Activated CD8-positive, alpha-beta T cell treated with anti-CD3 and anti-CD28 coated beads, Interleukin-2, amount 10 ng/mL, durations not matched to agents 7 days and 5 days (primary cell): ENCODE data around the gene FAM3C. TPM values are rescaled to one million over a fixed set of nuclear protein-coding genes. Genes with fewer than 3 reads are reported as not detected.

Source experiments
- ATAC-seq: fragments of 150-1000 bp; cut with Tn5 transposase; one replicate; pipeline ENCODE4 v1.10.0; 2021; ENCODE audit warnings: moderate library complexity
- CTCF ChIA-PET: fragments of 350-600 bp; sonication (Branson Sonifier 250); formaldehyde crosslinking; loops from one replicate; lab custom pipeline; 2021; ENCODE audit warnings: antibody characterized with exemption; lab: Charles Lee
- POLR2A ChIA-PET: fragments of 350-600 bp; sonication (Branson Sonifier 250); formaldehyde crosslinking; loops from one replicate; lab custom pipeline; 2021; ENCODE audit warnings: antibody characterized with exemption; lab: Charles Lee
- DNase-seq: peaks from one replicate; pipeline ENCODE4 v3.0.0-alpha.2; 2020
- H3K27ac Mint-ChIP-seq: one replicate; pipeline ENCODE4 v1.8.0; 2021; ENCODE audit warnings: mild to moderate bottlenecking, mixed read lengths
- H3K27me3 Mint-ChIP-seq: one replicate; pipeline ENCODE4 v1.8.0; 2021; ENCODE audit warnings: low read depth, mixed read lengths
- H3K36me3 Mint-ChIP-seq: one replicate; pipeline ENCODE4 v1.8.0; 2021; ENCODE audit warnings: low read depth, mixed read lengths
- H3K4me1 Mint-ChIP-seq: one replicate; pipeline ENCODE4 v1.8.0; 2021; ENCODE audit warnings: low read depth, mixed read lengths
- H3K4me3 Mint-ChIP-seq: one replicate; pipeline ENCODE4 v1.8.0; 2021; ENCODE audit warnings: mild to moderate bottlenecking, mixed read lengths
- H3K9me3 Mint-ChIP-seq: one replicate; pipeline ENCODE4 v1.8.0; 2022; ENCODE audit warnings: mixed read lengths; ENCODE audit not compliant: insufficient read depth
- total RNA-seq, 2 experiments: library from RNA; stranded (reverse); gene quantifications; one replicate each; pipeline ENCODE4 v1.2.3, GENCODE V29; 2021

Gene FAM3C
- total RNA-seq, 2 experiments from 2014 or later = 18.0 to 18.4 TPM

DNA sequence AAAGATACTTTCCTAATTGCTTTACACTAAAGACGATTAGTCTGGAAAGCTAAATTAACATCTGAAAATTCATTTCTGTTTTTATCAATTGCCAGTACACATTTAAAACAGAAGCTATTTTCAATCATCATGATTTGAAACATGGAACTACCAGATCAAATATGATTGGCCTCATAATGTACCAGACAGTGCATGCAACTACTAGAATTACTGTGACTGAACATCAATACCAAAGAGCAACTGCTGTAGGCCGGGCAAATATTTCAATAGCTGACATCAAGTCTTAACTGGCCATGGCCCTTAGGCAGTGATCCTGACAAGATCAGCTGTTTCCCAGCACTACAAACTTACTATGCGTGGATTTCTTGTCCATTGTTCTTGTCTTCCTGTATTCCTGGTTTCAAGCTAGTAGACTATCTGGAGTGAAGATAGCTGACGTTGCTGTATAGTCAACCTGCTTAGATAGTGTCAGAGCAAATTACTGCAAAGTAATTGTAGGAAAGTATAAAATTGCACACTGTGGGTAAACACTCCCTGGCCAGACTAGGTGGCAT lies 89.0 kb downstream of the FAM3C start:
- POLR2A ChIA-PET = no interaction called here
- DNase-seq = no peak
- no peak overlapping the region for H3K27ac Mint-ChIP-seq
- CTCF ChIA-PET = no interaction called here
- no peaks in the 10 kb centered on the region for H3K9me3 Mint-ChIP-seq
- H3K27me3 Mint-ChIP-seq = peaks cover 6% of the 10 kb centered on the region
- H3K4me1 Mint-ChIP-seq = no peaks in the 10 kb centered on the region
- no peaks in the 10 kb centered on the region for H3K36me3 Mint-ChIP-seq
- no peak overlapping the region for H3K4me3 Mint-ChIP-seq
- ATAC-seq = no peak

DNA sequence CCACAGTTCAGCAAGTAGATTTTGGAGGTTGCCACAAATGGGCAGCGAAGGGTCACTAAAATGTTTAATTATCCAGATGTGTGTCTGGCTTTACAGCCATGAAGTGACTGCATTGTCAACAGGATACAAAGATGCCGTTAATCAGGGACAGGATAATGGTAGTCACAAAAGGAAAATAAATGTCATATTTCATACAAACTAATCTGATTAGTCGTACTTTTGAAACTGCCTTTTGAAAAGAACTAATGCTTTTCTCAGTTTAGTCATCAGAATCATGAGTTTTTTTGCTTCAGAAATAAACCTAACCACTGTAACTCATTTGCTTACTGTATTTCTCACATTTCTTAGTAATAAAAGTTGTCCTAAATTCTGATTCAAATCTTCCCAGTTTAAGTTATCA lies 89.5 kb downstream of the FAM3C start:
- CTCF ChIA-PET = no interaction called here
- no peak for ATAC-seq

DNA sequence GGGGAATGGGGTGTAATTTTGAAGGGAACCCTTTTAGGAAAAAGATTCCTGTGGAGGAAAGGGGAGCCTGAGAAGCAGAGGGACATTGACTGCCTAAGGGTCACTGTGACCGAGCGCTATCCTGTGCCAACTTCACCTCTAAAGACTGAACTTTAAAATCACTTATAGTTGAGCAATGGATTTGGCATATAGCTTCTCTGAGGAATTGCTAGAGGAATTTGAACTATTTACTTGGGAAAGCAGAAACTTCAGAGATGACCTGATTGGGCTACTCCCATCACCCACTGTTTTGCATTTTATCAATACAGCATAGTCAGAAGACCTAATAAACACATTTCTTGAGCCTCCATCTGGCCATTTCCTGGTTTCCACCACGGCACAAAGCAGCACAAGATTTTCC lies 91.0 kb downstream of the FAM3C start:
- ATAC-seq (no peak), DNase-seq (no peak)
- Mint-ChIP-seq H3K4me1 (no peaks in the 10 kb centered on the region), H3K4me3 (no peak overlapping the region), H3K27me3 (no peaks in the 10 kb centered on the region), H3K9me3 (no peaks in the 10 kb centered on the region), H3K27ac (no peak overlapping the region), H3K36me3 (no peaks in the 10 kb centered on the region)
- ChIA-PET CTCF (no interaction called here), POLR2A (no interaction called here)

More for the DNA sequence above, 89.5 kb downstream of the FAM3C start:
- Mint-ChIP-seq H3K27me3 (peaks cover 6% of the 10 kb centered on the region), H3K4me1 (no peaks in the 10 kb centered on the region), H3K27ac (no peak overlapping the region), H3K36me3 (no peaks in the 10 kb centered on the region), H3K4me3 (no peak overlapping the region), H3K9me3 (no peaks in the 10 kb centered on the region)
- DNase-seq = no peak
- POLR2A ChIA-PET = no interaction called here

DNA sequence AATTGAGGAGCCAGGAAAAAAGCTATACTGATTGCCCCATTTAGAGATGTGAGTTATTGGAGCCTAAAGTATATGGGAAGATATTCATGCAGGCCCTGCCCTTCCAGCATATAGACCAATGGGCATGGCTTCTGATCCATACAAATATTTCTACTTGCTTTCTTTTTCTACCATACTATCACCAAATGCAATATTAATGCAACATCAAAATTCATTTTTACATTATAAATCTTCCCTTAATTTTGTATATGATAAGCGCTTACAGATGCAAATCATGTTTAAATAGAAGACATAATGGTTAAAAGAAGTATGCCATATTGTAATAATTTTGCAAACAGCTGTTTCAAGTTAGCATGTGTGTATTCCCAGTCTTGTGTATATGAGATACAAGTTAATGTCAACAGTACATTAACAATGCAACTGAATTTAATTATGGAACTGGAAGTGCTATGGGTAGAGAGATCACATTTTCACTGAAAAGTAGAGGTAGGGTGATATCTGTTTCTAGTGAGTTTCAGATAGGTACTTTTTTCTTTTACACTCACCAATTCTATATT lies 91.9 kb downstream of the FAM3C start:
- no peak for ATAC-seq
- H3K9me3 Mint-ChIP-seq = no peaks in the 10 kb centered on the region
- ChIA-PET POLR2A (no interaction called here), CTCF (no interaction called here)
- no peaks in the 10 kb centered on the region for H3K4me1 Mint-ChIP-seq
- H3K36me3 Mint-ChIP-seq = no peaks in the 10 kb centered on the region
- DNase-seq = no peak
- H3K4me3 Mint-ChIP-seq = no peak overlapping the region
- no peak overlapping the region for H3K27ac Mint-ChIP-seq
- no peaks in the 10 kb centered on the region for H3K27me3 Mint-ChIP-seq

DNA sequence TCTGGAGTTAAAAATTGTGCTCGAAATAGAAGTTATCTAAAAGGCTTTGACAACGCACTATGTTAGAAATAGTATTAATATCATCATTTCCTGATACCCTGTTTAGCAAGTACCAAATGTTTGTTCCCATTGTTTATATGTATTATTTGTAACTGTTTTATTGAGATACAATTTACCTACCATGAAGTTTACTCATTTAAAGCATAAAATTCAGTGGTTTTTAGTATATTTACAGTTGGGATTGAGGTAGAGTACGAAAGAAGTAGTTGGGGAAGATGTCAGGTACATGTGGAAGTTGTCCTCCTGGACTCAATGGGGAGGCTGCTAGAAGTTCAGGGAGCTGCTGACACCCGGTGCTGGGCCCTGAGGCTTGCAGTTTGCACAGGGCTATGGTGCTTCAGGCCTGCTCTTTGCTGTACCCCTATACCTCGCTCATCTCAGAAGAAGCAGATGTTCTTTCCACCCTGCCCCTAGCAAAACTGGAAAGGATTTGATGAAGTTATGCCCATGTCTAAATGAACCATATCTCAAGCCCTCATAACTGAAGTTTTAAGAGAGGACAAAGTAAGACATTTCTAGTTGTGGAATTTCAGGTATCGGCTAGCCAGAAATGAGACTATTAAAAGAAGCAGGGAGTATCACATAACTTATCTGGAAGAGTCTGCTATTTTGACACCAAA lies 92.5 kb downstream of the FAM3C start:
- H3K36me3 Mint-ChIP-seq = no peaks in the 10 kb centered on the region
- no peaks in the 10 kb centered on the region for H3K4me1 Mint-ChIP-seq
- DNase-seq (no peak), ATAC-seq (no peak)
- no peak overlapping the region for H3K4me3 Mint-ChIP-seq
- CTCF ChIA-PET = no interaction called here
- POLR2A ChIA-PET = no interaction called here
- H3K27me3 Mint-ChIP-seq = no peaks in the 10 kb centered on the region
- no peaks in the 10 kb centered on the region for H3K9me3 Mint-ChIP-seq
- no peak overlapping the region for H3K27ac Mint-ChIP-seq

DNA sequence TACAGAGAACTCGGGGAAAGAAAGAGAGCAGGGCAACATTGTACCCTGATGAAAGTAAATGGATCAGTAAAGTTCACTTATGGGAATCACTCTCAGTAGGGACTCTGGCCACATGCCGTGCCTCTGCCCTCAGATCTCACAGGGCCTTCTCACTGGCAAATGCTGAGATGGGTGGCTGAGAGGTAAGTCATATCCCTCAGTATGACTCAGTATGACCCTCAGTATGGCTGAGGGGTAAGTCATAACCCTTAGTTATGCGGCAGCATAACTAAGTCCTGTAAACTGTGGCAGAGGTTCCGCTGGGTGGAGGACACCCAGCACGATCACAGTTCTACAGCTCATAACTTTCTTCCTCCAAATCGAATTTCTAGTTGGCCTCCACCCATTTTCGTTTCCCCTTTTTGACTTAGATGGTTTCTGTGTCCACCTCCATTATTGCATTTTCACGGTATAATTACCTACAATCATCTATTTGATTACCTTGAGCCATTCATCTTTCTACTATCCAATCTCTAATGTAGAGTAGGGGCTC lies 93.8 kb downstream of the FAM3C start:
- Mint-ChIP-seq H3K4me3 (no peak overlapping the region), H3K27ac (no peak overlapping the region), H3K4me1 (no peaks in the 10 kb centered on the region), H3K9me3 (no peaks in the 10 kb centered on the region), H3K36me3 (no peaks in the 10 kb centered on the region), H3K27me3 (no peaks in the 10 kb centered on the region)
- DNase-seq = no peak
- POLR2A ChIA-PET = no interaction called here
- no peak for ATAC-seq
- CTCF ChIA-PET = no interaction called here

DNA sequence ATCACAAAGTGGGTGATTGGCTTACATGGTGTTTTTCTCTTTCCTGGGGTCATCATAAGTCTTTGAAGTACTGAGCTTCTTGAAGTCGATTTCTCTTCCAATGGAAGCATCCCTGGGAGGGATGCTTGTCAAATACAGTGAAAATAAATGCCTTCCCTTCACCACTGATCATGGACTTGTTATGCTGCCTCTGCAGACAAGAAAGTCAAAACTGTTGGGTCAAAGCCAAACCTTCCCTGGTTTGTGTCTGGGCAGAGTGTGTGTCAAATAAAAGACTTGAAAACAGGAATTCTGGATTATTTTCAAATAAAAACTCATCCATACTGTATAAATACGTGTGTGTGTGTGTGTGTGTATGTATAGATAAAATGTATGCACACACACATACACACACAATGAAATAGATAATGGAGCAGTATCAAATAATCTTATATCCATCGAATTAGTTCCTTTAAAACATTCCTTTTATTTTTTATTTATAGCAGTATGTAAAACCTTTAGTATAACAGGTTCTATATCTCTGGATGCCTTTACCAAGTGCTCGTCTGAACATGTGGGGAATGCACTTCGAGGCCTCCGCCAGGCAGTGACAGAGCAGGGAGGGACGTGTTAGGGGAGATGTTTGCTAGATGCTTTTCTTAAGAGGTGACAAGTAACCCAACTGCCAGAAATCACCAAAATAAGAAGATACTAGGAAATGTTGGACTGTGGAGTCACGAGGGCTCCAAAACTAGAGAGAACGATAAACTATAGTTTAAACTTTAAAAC lies 94.5 kb downstream of the FAM3C start:
- CTCF ChIA-PET = no interaction called here
- H3K4me1 Mint-ChIP-seq = no peaks in the 10 kb centered on the region
- H3K36me3 Mint-ChIP-seq = no peaks in the 10 kb centered on the region
- H3K27me3 Mint-ChIP-seq = no peaks in the 10 kb centered on the region
- no peaks in the 10 kb centered on the region for H3K9me3 Mint-ChIP-seq
- DNase-seq (no peak), ATAC-seq (no peak)
- H3K27ac Mint-ChIP-seq = no peak overlapping the region
- H3K4me3 Mint-ChIP-seq = no peak overlapping the region
- POLR2A ChIA-PET = no interaction called here

DNA sequence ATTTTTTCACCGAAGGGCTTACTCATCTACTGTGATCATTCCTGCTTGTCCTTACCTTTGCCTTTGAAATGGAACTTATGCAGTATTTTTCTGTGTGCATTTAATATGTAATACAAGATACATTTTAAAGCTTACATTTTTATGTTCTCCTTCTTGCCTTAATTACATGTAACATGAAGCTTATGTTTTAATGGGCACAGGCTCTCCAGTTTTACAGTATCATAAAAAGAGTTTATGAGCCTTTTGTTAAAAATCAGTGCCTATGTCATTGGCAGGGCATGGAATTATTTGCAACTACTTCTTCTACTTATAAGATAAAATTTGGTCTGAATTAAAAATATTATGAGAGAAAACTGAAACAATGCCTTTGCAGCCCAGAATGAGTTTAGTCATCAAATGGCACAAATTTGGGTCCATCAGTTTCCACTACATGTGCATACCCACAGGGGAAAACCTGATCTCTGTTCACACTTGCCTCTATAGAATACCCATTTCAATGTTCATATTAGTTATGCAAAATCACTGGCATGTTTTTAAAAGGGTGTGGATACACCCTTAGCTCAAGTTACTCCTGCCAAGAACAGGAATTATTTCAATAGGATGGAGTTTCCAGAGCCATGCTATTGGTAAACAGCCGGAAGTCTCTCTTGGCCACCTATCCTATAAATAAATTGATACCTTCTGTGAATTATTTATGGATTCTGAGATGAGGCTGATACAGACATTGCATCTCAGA lies 95.3 kb downstream of the FAM3C start:
- Mint-ChIP-seq H3K4me3 (no peak overlapping the region), H3K27ac (no peak overlapping the region), H3K27me3 (no peaks in the 10 kb centered on the region), H3K9me3 (no peaks in the 10 kb centered on the region), H3K4me1 (no peaks in the 10 kb centered on the region), H3K36me3 (no peaks in the 10 kb centered on the region)
- ATAC-seq (no peak), DNase-seq (no peak)
- CTCF ChIA-PET = no interaction called here
- POLR2A ChIA-PET = no interaction called here

Other genes starting within 250 kb of the FAM3C start
- gene WNT16, start 67.3 kb downstream of the FAM3C start, total RNA-seq = not detected